VCaP (cell line): Measurements from ENCODE around the gene GRIP2.

Experiments used
- H3K27ac ChIP-seq: fragments of 450-650 bp; 2 replicates; pipeline ENCODE4 v1.5.1; 2017
- TF ChIP-seq, protein P1 (sequence below): fragments of 450-650 bp; conservative IDR thresholded peaks from 2 replicates; pipeline ENCODE4 v1.5.1; 2017; ENCODE audit warnings: mild to moderate bottlenecking, moderate library complexity

GRIP2 gene

DNA sequence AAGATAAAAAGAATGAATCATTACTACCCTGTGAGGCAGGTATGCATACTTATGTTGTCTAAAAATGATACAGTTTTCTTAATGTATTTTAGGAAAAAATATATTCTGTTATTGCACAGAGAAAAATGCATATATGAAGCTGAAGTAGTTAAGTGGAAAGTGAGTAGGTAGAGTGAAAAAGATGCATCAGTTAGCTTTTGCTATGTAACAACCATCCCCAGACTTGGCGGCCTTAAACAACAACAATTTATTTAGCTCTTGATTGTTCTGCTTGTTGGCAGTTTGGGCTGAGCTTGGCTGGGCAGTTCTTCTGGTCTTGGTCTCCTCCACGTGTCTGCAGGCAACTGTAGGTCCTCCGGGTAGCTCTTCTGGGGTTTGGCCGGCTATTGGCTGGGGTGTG lies 92.1 kb downstream of the GRIP2 start:
- TF ChIP-seq, protein P1, sequence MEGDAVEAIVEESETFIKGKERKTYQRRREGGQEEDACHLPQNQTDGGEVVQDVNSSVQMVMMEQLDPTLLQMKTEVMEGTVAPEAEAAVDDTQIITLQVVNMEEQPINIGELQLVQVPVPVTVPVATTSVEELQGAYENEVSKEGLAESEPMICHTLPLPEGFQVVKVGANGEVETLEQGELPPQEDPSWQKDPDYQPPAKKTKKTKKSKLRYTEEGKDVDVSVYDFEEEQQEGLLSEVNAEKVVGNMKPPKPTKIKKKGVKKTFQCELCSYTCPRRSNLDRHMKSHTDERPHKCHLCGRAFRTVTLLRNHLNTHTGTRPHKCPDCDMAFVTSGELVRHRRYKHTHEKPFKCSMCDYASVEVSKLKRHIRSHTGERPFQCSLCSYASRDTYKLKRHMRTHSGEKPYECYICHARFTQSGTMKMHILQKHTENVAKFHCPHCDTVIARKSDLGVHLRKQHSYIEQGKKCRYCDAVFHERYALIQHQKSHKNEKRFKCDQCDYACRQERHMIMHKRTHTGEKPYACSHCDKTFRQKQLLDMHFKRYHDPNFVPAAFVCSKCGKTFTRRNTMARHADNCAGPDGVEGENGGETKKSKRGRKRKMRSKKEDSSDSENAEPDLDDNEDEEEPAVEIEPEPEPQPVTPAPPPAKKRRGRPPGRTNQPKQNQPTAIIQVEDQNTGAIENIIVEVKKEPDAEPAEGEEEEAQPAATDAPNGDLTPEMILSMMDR: no peak
- H3K27ac ChIP-seq: no peak overlapping the region

DNA sequence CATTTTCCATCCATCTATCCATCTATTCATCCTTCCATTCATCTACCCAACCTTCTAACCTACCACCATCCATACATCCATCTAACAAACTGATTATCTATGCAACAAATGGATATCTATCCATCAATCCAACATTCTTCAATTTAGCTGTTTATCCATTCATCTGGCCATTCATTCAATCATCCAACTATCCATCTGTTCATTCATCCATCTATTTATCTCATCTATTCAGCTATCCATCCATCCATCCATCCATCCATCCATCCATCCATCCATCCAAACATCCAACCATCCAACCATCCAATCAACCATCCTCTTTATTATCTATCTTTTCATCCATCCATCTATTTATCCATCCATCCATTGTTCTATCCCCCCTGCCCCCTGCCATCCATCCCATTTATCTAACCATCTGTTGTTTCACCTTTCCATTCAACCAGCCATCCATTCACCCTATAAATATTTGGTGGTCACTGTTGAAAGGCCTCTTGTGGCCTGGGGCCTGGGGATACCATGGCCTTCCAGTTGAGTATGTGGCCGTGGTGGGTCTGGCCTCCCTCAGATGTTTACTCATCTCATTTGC lies 93.1 kb downstream of the GRIP2 start:
- TF ChIP-seq, protein P1: no peak
- no peak overlapping the region for H3K27ac ChIP-seq

DNA sequence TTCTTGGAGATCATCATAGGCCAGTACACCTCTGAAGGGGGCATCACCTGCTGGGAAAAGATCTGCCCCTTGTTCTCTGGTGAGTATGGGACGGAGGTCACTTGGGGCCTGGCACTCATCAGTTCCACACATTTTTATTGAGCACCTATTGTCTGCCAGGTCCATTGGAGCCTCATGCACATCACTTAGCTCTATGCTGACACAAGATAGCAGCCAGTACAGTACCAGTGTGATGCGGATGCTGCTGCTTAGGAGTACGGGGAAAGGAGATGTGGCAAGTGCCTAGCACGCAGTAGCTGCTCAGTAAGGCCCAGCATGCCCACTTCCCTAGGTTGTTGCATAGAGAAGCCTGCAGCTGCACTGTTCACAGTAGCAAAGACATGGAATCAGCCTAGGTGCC lies 94.4 kb downstream of the GRIP2 start:
- TF ChIP-seq, protein P1: no peak
- no peak overlapping the region for H3K27ac ChIP-seq

DNA sequence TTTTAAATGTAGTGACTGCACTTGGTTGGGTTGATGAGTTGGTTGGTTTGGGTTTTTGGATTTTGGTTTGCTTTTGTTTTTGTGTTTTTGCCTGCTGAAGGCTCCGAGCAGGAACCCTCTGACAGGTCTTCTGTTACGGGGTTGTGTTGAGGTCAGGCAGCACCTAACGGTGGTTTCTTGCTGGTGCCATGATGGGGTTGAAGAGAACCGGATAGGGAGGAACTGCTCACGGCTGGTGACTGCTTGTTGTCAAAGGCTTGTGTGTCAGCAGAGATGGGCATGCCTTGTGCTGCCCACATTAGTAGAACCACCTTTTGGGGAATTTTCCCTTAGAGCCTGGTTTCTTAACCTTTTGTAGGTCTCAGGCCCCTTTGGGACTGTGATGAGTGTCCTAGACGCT lies 95.8 kb downstream of the GRIP2 start:
- TF ChIP-seq, protein P1: no peak
- H3K27ac ChIP-seq: no peak overlapping the region

DNA sequence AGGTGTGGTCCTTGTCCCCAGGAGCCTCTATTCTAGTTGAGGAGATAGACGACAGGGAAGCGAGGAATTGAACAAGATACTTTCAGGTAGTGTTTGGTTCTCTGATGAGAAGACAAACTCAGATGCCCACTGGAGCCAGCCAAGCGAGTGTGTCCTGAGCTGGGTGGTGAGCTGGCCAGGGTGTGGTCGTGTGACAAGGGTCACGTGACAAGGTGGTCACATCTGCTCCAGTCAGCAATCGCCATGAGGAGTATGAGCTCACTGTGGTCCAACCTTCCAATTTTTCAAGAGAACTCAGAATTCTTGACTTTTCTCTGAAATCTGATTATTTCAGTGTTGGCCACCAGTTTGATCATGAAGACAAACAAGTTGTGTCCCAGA lies 98.2 kb downstream of the GRIP2 start:
- TF ChIP-seq, protein P1: no peak
- no peak overlapping the region for H3K27ac ChIP-seq

DNA sequence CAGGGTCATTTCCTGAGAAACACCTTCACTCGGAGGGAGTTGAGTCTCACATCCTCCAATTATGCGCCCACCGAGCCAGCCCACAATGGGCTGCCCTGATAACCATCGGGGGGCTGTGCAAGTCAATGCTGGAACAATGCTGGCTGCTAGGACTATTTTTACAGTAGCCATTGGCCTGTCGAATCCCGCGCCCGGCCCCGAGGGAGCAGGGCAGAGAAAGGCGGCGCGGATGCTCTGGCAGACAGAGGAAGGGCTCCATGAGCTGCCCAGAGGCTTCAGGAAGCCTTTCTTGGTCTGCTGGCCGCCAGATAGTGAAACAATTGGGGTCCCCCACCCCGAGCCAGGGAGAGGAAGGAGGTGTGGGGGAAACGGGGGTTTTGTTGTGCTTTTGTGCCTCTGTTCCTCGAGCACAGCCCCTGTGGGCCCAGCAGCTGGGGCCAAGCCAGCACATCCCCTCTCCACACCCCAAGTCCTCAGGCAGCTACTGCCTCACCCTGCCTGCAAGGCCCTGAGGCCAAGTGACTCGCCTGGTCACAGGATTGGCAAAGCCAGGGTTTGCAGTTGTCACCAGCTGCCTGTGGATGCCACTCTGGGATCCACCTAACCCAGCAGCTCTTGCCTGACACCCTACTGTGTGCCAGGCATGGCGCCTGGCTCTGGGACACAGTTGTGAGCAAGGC lies 98.8 kb downstream of the GRIP2 start:
- no peak overlapping the region for H3K27ac ChIP-seq
- TF ChIP-seq, protein P1: no peak

DNA sequence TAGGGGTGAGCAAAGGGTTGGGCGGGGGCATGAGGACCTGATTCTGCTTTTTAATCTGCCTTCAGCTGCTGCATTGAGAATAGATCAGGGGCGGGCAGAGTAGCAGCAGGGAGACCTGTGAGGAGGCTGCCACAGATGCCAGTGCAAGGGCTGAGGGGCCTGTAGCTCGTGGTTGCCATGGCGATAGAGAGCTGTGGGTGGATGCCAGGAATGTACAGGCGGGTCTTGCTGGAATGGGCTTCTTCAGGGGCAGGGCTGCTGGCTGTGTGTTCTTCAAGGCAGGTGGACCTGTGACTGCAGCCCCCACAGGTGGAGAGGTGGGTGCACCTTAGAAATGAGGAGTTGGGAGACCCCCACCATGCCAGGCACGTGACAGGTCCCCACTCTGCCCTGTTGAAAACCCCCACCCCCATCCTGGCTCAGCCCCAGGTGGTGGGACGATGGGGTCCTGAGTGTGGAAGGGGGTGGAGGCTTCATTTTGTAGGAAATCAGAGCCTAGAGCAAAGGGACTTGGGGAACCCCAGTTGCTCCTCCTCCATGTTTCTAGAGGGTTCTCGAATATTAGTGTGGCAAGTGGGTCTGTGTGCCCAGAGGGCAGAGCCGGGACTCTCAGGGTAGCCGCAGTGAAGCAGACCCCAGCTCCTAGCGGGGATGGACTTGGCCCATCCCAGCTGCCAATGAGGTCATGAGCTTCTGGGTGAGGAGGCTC lies 99.5 kb downstream of the GRIP2 start:
- TF ChIP-seq, protein P1: no peak
- H3K27ac ChIP-seq: no peak overlapping the region
